ENCODE data around the gene DCST1. TPM values are rescaled to one million over a fixed set of nuclear protein-coding genes. Genes with fewer than 3 reads are reported as not detected.
A peak's percentile ranks its signal among the peaks of the same experiment; 100 is the strongest.

DCST1 gene
- total and polyA plus RNA-seq, 2 of the 13 experiments (the other 11 are each of a cell fraction or from before 2014, with no cell fraction given): 0.04 TPM; not detected in 1

- TF ChIP-seq TFDP1 (CRISPR knock-in tag; IDR thresholded peaks at IDR 0.05; ENCODE audit: borderline replicate concordance) (peak; percentile 79; the same call in 1 of the 2 replicates), LCORL (IDR thresholded peaks at IDR 0.05) (no peak), LCORL (CRISPR knock-in tag; IDR thresholded peaks at IDR 0.05) (peak; percentile 93), CREB3 (CRISPR knock-in tag; IDR thresholded peaks at IDR 0.05) (no peak), NFYB (CRISPR knock-in tag; IDR thresholded peaks at IDR 0.05) (peak; percentile 23; the same call in 1 of the 2 replicates), TRIM24 (CRISPR knock-in tag; IDR thresholded peaks at IDR 0.05) (no peak), FOXA3 (CRISPR knock-in tag; IDR thresholded peaks at IDR 0.05) (no peak; the same call in 1 of the 2 replicates), ETV6 (CRISPR knock-in tag; conservative IDR thresholded peaks at IDR 0.05) (peak; percentile 49; the same call in 1 of the 2 replicates), MAFF (IDR thresholded peaks at IDR 0.05; ENCODE audit: low read depth, low read length) (no peak), MYPOP (CRISPR knock-in tag; IDR thresholded peaks at IDR 0.05) (peak; percentile 85), TIGD3 (CRISPR knock-in tag; IDR thresholded peaks at IDR 0.05; ENCODE audit: borderline replicate concordance) (no peak), SMAD3 (CRISPR knock-in tag; IDR thresholded peaks at IDR 0.05) (peak; percentile 70; the same call in 1 of the 2 replicates), THAP11 (CRISPR knock-in tag; IDR thresholded peaks at IDR 0.05) (peak; percentile 82), RBAK (CRISPR knock-in tag; IDR thresholded peaks at IDR 0.05) (no peak), KLF6 (CRISPR knock-in tag; IDR thresholded peaks at IDR 0.05) (peak; percentile 81), ZNF292 (CRISPR knock-in tag; IDR thresholded peaks at IDR 0.05; ENCODE audit: borderline replicate concordance, low read depth) (no peak), TBX3 (IDR thresholded peaks at IDR 0.05; ENCODE audit: borderline replicate concordance) (no peak), POGZ (CRISPR knock-in tag; IDR thresholded peaks at IDR 0.05) (peak; percentile 69), SATB2 (CRISPR knock-in tag; IDR thresholded peaks at IDR 0.05) (no peak), ZGPAT (CRISPR knock-in tag; IDR thresholded peaks at IDR 0.05) (peak; percentile 98), ZBTB25 (CRISPR knock-in tag; IDR thresholded peaks at IDR 0.05) (0 out of 2 replicates have a peak, but pooled peaks have one; percentile 72), CERS6 (CRISPR knock-in tag; IDR thresholded peaks at IDR 0.05) (no peak)
These were observed 16.3 kb upstream of the DCST1 start (continued) for GRCh38 chr1:155017041-155017945.
